Uterus (tissue), 4 donors: ENCODE results near the gene E2F6. TPM values are rescaled to one million over a fixed set of nuclear protein-coding genes. Genes with fewer than 3 reads are reported as not detected.

Experiments used
- DNase-seq, 2 donors: peaks; one replicate each; pipeline ENCODE4 v3.0.0-alpha.2; 2019 to 2020
- H3K27ac ChIP-seq, 2 donors: fragments of 200-600 bp; sonication (generic); 1 replicate in 1 of 2; 2 replicates in 1 of 2; pipeline ENCODE4 v1.5.1; 2016 to 2018
- H3K27me3 ChIP-seq, 2 donors: fragments of 200-600 bp; sonication (generic); one replicate each; pipeline ENCODE4 v1.5.1; 2018 to 2019; ENCODE audit warnings: control low read depth in 1 of 2
- H3K36me3 ChIP-seq, 2 donors: fragments of 200-600 bp; sonication (generic); one replicate each; pipeline ENCODE4 v1.5.1; 2019; ENCODE audit warnings: control low read depth in 1 of 2
- H3K4me1 ChIP-seq, 2 donors: fragments of 200-600 bp; sonication (generic); one replicate each; pipeline ENCODE4 v1.5.1; 2018 to 2019; ENCODE audit warnings: control low read depth in 1 of 2
- H3K4me3 ChIP-seq, 2 donors: fragments of 200-600 bp; sonication (generic); 1 replicate in 1 of 2; 2 replicates in 1 of 2; pipeline ENCODE4 v1.5.1; 2018 to 2019; ENCODE audit warnings: mild to moderate bottlenecking in 1 of 2
- H3K9me3 ChIP-seq, 2 donors: fragments of 200-600 bp; sonication (generic); one replicate each; pipeline ENCODE4 v1.5.1; 2019; ENCODE audit warnings: control low read depth in 1 of 2
- POLR2A ChIP-seq, 2 donors: fragments of 450-650 bp; IDR thresholded peaks; one replicate each; pipeline ENCODE4 v1.6.1; 2016; ENCODE audit warnings: antibody characterized with exemption in 2 of 2, mild to moderate bottlenecking in 1 of 2, moderate library complexity in 1 of 2
- intact Hi-C: fragments of 100-400 bp; cut with DNase I; formaldehyde crosslinking; loops from one replicate; pipeline ENCODE4 v1.15.1; 2023; ENCODE audit warnings: low total_unique reads
- total RNA-seq, 4 donors: library from RNA; depleted of rRNA in 3 of 4; stranded (reverse); fragments of >200 nt in 3 of 4; gene quantifications; one replicate each; pipeline versions ENCODE4 v1.1.0 to v1.2.4, GENCODE V29; 2014 to 2023
- TF ChIP-seq, protein P1 (sequence below), 4 experiments: fragments of 200-600 bp in 2 of 4; fragments of 450-650 bp in 2 of 4; sonication (generic) in 2 of 4; IDR thresholded peaks; one replicate each; pipeline ENCODE4 v1.5.1; 2016 to 2019; ENCODE audit warnings: antibody characterized with exemption in 4 of 4, mild to moderate bottlenecking in 2 of 4, moderate library complexity in 1 of 4
- donor health status: DM: yes; HTN: yes; CAD: no.

Gene E2F6
- total RNA-seq, 4 donors from 2014 or later = 10.2 to 25.0 (median 20.7) TPM

GRCh38 chr2:11434443-11434842, 31.5 kb downstream of the E2F6 start:
- Histone ChIP-seq H3K27me3 (no peaks in the 10 kb centered on the region), H3K4me3 (no peak overlapping the region), H3K36me3 (no peaks in the 10 kb centered on the region), H3K4me1 (no peaks in the 10 kb centered on the region), H3K9me3 (no peaks in the 10 kb centered on the region), H3K27ac (no peak overlapping the region)
- no peak for DNase-seq
- intact Hi-C loops = no loop called here
- TF ChIP-seq, protein P1, sequence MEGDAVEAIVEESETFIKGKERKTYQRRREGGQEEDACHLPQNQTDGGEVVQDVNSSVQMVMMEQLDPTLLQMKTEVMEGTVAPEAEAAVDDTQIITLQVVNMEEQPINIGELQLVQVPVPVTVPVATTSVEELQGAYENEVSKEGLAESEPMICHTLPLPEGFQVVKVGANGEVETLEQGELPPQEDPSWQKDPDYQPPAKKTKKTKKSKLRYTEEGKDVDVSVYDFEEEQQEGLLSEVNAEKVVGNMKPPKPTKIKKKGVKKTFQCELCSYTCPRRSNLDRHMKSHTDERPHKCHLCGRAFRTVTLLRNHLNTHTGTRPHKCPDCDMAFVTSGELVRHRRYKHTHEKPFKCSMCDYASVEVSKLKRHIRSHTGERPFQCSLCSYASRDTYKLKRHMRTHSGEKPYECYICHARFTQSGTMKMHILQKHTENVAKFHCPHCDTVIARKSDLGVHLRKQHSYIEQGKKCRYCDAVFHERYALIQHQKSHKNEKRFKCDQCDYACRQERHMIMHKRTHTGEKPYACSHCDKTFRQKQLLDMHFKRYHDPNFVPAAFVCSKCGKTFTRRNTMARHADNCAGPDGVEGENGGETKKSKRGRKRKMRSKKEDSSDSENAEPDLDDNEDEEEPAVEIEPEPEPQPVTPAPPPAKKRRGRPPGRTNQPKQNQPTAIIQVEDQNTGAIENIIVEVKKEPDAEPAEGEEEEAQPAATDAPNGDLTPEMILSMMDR (IDR thresholded peaks at IDR 0.05) = no peak
- TF ChIP-seq POLR2A (IDR thresholded peaks at IDR 0.05) = no peak

- Histone ChIP-seq H3K4me1 (no peaks in the 10 kb centered on the region), H3K27me3 (no peaks in the 10 kb centered on the region), H3K4me3 (no peak overlapping the region), H3K9me3 (no peaks in the 10 kb centered on the region), H3K27ac (no peak overlapping the region), H3K36me3 (no peaks in the 10 kb centered on the region)
- TF ChIP-seq, protein P1 (IDR thresholded peaks at IDR 0.05) = no peak
- TF ChIP-seq POLR2A (IDR thresholded peaks at IDR 0.05) = no peak
- DNase-seq = no peak
- intact Hi-C loops = no loop called here
Measured at GRCh38 chr2:11433822-11434221, 32.1 kb downstream of the E2F6 start.

GRCh38 chr2:11430729-11431128, 35.2 kb downstream of the E2F6 start:
- no peaks in the 10 kb centered on the region for H3K9me3 ChIP-seq
- H3K27me3 ChIP-seq = no peaks in the 10 kb centered on the region
- TF ChIP-seq POLR2A (IDR thresholded peaks at IDR 0.05) = no peak
- TF ChIP-seq, protein P1 (IDR thresholded peaks at IDR 0.05) = no peak
- no peak for DNase-seq
- no peak overlapping the region for H3K4me3 ChIP-seq
- intact Hi-C loops = no loop called here
- no peaks in the 10 kb centered on the region for H3K36me3 ChIP-seq
- H3K27ac ChIP-seq = no peak overlapping the region
- no peaks in the 10 kb centered on the region for H3K4me1 ChIP-seq

- Histone ChIP-seq H3K4me1 (no peaks in the 10 kb centered on the region), H3K27ac (no peak overlapping the region), H3K36me3 (no peaks in the 10 kb centered on the region), H3K9me3 (no peaks in the 10 kb centered on the region), H3K4me3 (no peak overlapping the region), H3K27me3 (no peaks in the 10 kb centered on the region)
- TF ChIP-seq, protein P1 (IDR thresholded peaks at IDR 0.05) = no peak
- no peak for TF ChIP-seq POLR2A (IDR thresholded peaks at IDR 0.05)
- DNase-seq = no peak
- intact Hi-C loops = no loop called here
Measured at GRCh38 chr2:11427224-11427623, 38.7 kb downstream of the E2F6 start.

- H3K27ac ChIP-seq = no peak overlapping the region
- no peak for DNase-seq
Measured at GRCh38 chr2:11422901-11423435, 43.0 kb downstream of the E2F6 start.

More at GRCh38 chr2:11422901-11423435, 43.0 kb downstream of the E2F6 start:
- TF ChIP-seq, protein P1 (IDR thresholded peaks at IDR 0.05) = no peak
- no peak for TF ChIP-seq POLR2A (IDR thresholded peaks at IDR 0.05)
- Histone ChIP-seq H3K36me3 (no peaks in the 10 kb centered on the region), H3K4me3 (no peak overlapping the region), H3K27me3 (no peaks in the 10 kb centered on the region), H3K4me1 (no peaks in the 10 kb centered on the region), H3K9me3 (peaks cover 0 to 2% of the 10 kb centered on the region in 2 donors)
- intact Hi-C loops = no loop called here
